ENCODE measurements around the gene RAN.
"Not testable (repeated sequence)": the region's sequence is repeated elsewhere in the genome, so short reads cannot be mapped to it uniquely, and the experiment has no call there.

Gene RAN

GRCh38 chr12:130879212-130879686, 7.4 kb downstream of the RAN start:
- no peak for DNase-seq

- DNase-seq: no peak
Observed at GRCh38 chr12:130879781-130880389, 8.0 kb downstream of the RAN start.

GRCh38 chr12:130880411-130880885, 8.6 kb downstream of the RAN start:
- DNase-seq: no peak

GRCh38 chr12:130881046-130881445, 9.2 kb downstream of the RAN start:
- DNase-seq: no peak

GRCh38 chr12:130881548-130881947, 9.7 kb downstream of the RAN start:
- no peak for DNase-seq

- not testable (repeated sequence) for DNase-seq
Observed at GRCh38 chr12:130887190-130887589, 15.3 kb downstream of the RAN start.

- no peak for DNase-seq
Observed at GRCh38 chr12:130904064-130904463, 32.2 kb downstream of the RAN start.

- DNase-seq: not testable (repeated sequence)
Observed at GRCh38 chr12:130904936-130905455, 33.1 kb downstream of the RAN start.

- DNase-seq: no peak
Observed at GRCh38 chr12:130909111-130909510, 37.2 kb downstream of the RAN start.

- DNase-seq: no peak
Observed at GRCh38 chr12:130911193-130911592, 39.3 kb downstream of the RAN start.

- no peak for DNase-seq
Observed at GRCh38 chr12:130911933-130912332, 40.1 kb downstream of the RAN start.

- DNase-seq: peak; percentile 41
Observed at GRCh38 chr12:130916241-130916911, 44.5 kb downstream of the RAN start.

- DNase-seq: no peak
Observed at GRCh38 chr12:130917607-130918006, 45.7 kb downstream of the RAN start.

- no peak for DNase-seq
Observed at GRCh38 chr12:130919086-130919485, 47.2 kb downstream of the RAN start.

GRCh38 chr12:130920119-130920703, 48.3 kb downstream of the RAN start:
- DNase-seq: no peak

- no peak for DNase-seq
Observed at GRCh38 chr12:130920723-130921381, 49.0 kb downstream of the RAN start.

- no peak for DNase-seq
Observed at GRCh38 chr12:130922511-130922953, 50.7 kb downstream of the RAN start.

GRCh38 chr12:130924966-130925665, 53.2 kb downstream of the RAN start:
- no peak for DNase-seq

- no peak for DNase-seq
Observed at GRCh38 chr12:130925666-130926015, 53.8 kb downstream of the RAN start.
